Calu3 (cell line): Measurements from ENCODE around the gene FAM117B. TPM values are rescaled to one million over a fixed set of nuclear protein-coding genes. Genes with fewer than 3 reads are reported as not detected.

ENCODE experiments used
- BruUV-seq: library from RNA; stranded (reverse); fragments of 400-500 nt; replicated peaks from 2 replicates; lab custom pipeline; 2021; lab: Mats Ljungman, UMichigan
- CTCF ChIA-PET: fragments of 300-600 bp; sonication (Branson Sonifier 250); formaldehyde crosslinking; loops from one replicate; lab custom pipeline; 2022; ENCODE audit warnings: antibody characterized with exemption; lab: Charles Lee
- DNase-seq: peaks from one replicate; pipeline ENCODE4 v3.0.0; 2022
- H3K27ac Mint-ChIP-seq: one replicate; pipeline ENCODE4 v1.8.0; 2022; ENCODE audit warnings: mixed read lengths; ENCODE audit not compliant: unreplicated experiment
- H3K27me3 Mint-ChIP-seq: one replicate; pipeline ENCODE4 v1.8.0; 2022; ENCODE audit warnings: mixed read lengths; ENCODE audit not compliant: unreplicated experiment
- H3K36me3 Mint-ChIP-seq: one replicate; pipeline ENCODE4 v1.8.0; 2022; ENCODE audit warnings: mild to moderate bottlenecking, moderate library complexity, mixed read lengths; ENCODE audit not compliant: insufficient read depth, unreplicated experiment
- H3K4me1 Mint-ChIP-seq: one replicate; pipeline ENCODE4 v1.8.0; 2022; ENCODE audit warnings: mild to moderate bottlenecking, low read depth, mixed read lengths; ENCODE audit not compliant: unreplicated experiment
- H3K4me3 Mint-ChIP-seq: one replicate; pipeline ENCODE4 v1.8.0; 2022; ENCODE audit warnings: mild to moderate bottlenecking, low read depth, moderate library complexity, mixed read lengths; ENCODE audit not compliant: unreplicated experiment
- H3K9me3 Mint-ChIP-seq: one replicate; pipeline ENCODE4 v1.8.0; 2022; ENCODE audit warnings: low read depth, mixed read lengths; ENCODE audit not compliant: unreplicated experiment
- CTCF ChIP-seq: fragments of 200-600 bp; IDR thresholded peaks from one replicate; pipeline ENCODE4 v1.8.0; 2022; ENCODE audit warnings: antibody characterized with exemption; ENCODE audit not compliant: unreplicated experiment
- intact Hi-C: fragments of 100-400 bp; cut with micrococcal nuclease; formaldehyde crosslinking; loops from one replicate; pipeline ENCODE4 v1.10.0; 2022; ENCODE audit not compliant: unreplicated experiment
- total RNA-seq: library from RNA; stranded (reverse); gene quantifications from 2 replicates; pipeline ENCODE4 v1.2.3, GENCODE V29; 2022

FAM117B gene
- total RNA-seq, 1 experiment from 2014 or later: 7.5 TPM

GRCh38 chr2:202814226-202814625 is 179.5 kb downstream of the FAM117B start:
- H3K4me1 Mint-ChIP-seq: no peaks in the 10 kb centered on the region
- no peaks in the 10 kb centered on the region for H3K9me3 Mint-ChIP-seq
- no peak for TF ChIP-seq CTCF
- BruUV-seq: no TSS peak
- H3K27ac Mint-ChIP-seq: no peak overlapping the region
- DNase-seq: no peak
- CTCF ChIA-PET: no interaction called here
- H3K27me3 Mint-ChIP-seq: no peaks in the 10 kb centered on the region
- H3K4me3 Mint-ChIP-seq: no peak overlapping the region
- no peaks in the 10 kb centered on the region for H3K36me3 Mint-ChIP-seq
- intact Hi-C loops: no loop called here

GRCh38 chr2:202815548-202816360 is 181.0 kb downstream of the FAM117B start:
- no peak for DNase-seq
- CTCF ChIA-PET: interaction anchor here (0.6 to 0.7 kb wide), 2 partner anchors 46 to 61 kb away, joined by 3 read pairs; no protein-coding TSS in a partner anchor
- Mint-ChIP-seq H3K36me3 (no peaks in the 10 kb centered on the region), H3K4me3 (no peak overlapping the region), H3K27ac (no peak overlapping the region), H3K9me3 (no peaks in the 10 kb centered on the region), H3K27me3 (no peaks in the 10 kb centered on the region), H3K4me1 (no peaks in the 10 kb centered on the region)
- intact Hi-C loops: no loop called here
- TF ChIP-seq CTCF: no peak
- no TSS peak for BruUV-seq

- CTCF ChIA-PET: no interaction called here
- no peak for TF ChIP-seq CTCF
- BruUV-seq: no TSS peak
- Mint-ChIP-seq H3K4me3 (no peak overlapping the region), H3K36me3 (no peaks in the 10 kb centered on the region), H3K27ac (no peak overlapping the region), H3K4me1 (no peaks in the 10 kb centered on the region), H3K27me3 (no peaks in the 10 kb centered on the region), H3K9me3 (no peaks in the 10 kb centered on the region)
- intact Hi-C loops: no loop called here
- DNase-seq: no peak
These were observed 183.0 kb downstream of the FAM117B start for GRCh38 chr2:202817771-202818170.

GRCh38 chr2:202818321-202818720 is 183.6 kb downstream of the FAM117B start:
- Mint-ChIP-seq H3K4me3 (no peak overlapping the region), H3K9me3 (no peaks in the 10 kb centered on the region), H3K27me3 (no peaks in the 10 kb centered on the region), H3K27ac (no peak overlapping the region), H3K36me3 (no peaks in the 10 kb centered on the region), H3K4me1 (no peaks in the 10 kb centered on the region)
- TF ChIP-seq CTCF: no peak
- no peak for DNase-seq
- CTCF ChIA-PET: interaction anchor here (0.5 kb wide), 1 partner anchor 17 kb away, joined by 4 read pairs; no protein-coding TSS in a partner anchor
- BruUV-seq: no TSS peak
- intact Hi-C loops: no loop called here

Other genes with a start within 250 kb of the FAM117B start
- 1.2 and 1.3 TPM in 2 replicates for gene ICA1L, start 236.8 kb downstream of the FAM117B start, total RNA-seq